ENCODE data around the gene RIOX2.

RIOX2 gene

GRCh38 chr3:97901313-97902248 is 70.7 kb downstream of the RIOX2 start:
- TF ChIP-seq FOXP2 (optimal IDR thresholded peaks at IDR 0.05; ENCODE audit: borderline replicate concordance, extremely low read depth, extremely low read length, insufficient read depth) (no peak), TAF1 (IDR thresholded peaks at IDR 0.05; ENCODE audit: borderline replicate concordance, insufficient read depth, low read length) (no peak), SIN3A (IDR thresholded peaks at IDR 0.05; ENCODE audit: borderline replicate concordance, insufficient read depth, low read length) (no peak), REST (IDR thresholded peaks at IDR 0.05; ENCODE audit: insufficient read depth in 1 of 2, low read depth in 2 of 2, low read length in 2 of 2) (no peak), POLR2AphosphoS5 (IDR thresholded peaks at IDR 0.05; ENCODE audit: low read depth, low read length) (no peak)

- TF ChIP-seq SIN3A (IDR thresholded peaks at IDR 0.05; ENCODE audit: borderline replicate concordance, insufficient read depth, low read length) (no peak), FOXP2 (optimal IDR thresholded peaks at IDR 0.05; ENCODE audit: borderline replicate concordance, extremely low read depth, extremely low read length, insufficient read depth) (no peak), POLR2AphosphoS5 (IDR thresholded peaks at IDR 0.05; ENCODE audit: low read depth, low read length) (no peak), REST (IDR thresholded peaks at IDR 0.05; ENCODE audit: insufficient read depth in 1 of 2, low read depth in 2 of 2, low read length in 2 of 2) (no peak), TAF1 (IDR thresholded peaks at IDR 0.05; ENCODE audit: borderline replicate concordance, insufficient read depth, low read length) (no peak)
These were observed 72.9 kb downstream of the RIOX2 start for GRCh38 chr3:97899331-97899730.

- TF ChIP-seq SIN3A (IDR thresholded peaks at IDR 0.05; ENCODE audit: borderline replicate concordance, insufficient read depth, low read length), result no peak
- TF ChIP-seq POLR2AphosphoS5 (IDR thresholded peaks at IDR 0.05; ENCODE audit: low read depth, low read length), result no peak
- no peak for TF ChIP-seq REST (IDR thresholded peaks at IDR 0.05; ENCODE audit: insufficient read depth in 1 of 2, low read depth in 2 of 2, low read length in 2 of 2)
- no peak for TF ChIP-seq FOXP2 (optimal IDR thresholded peaks at IDR 0.05; ENCODE audit: borderline replicate concordance, extremely low read depth, extremely low read length, insufficient read depth)
- no peak for TF ChIP-seq TAF1 (IDR thresholded peaks at IDR 0.05; ENCODE audit: borderline replicate concordance, insufficient read depth, low read length)
These were observed 75.7 kb downstream of the RIOX2 start for GRCh38 chr3:97896547-97896946.

- TF ChIP-seq SIN3A (IDR thresholded peaks at IDR 0.05; ENCODE audit: borderline replicate concordance, insufficient read depth, low read length) (no peak), FOXP2 (optimal IDR thresholded peaks at IDR 0.05; ENCODE audit: borderline replicate concordance, extremely low read depth, extremely low read length, insufficient read depth) (no peak), POLR2AphosphoS5 (IDR thresholded peaks at IDR 0.05; ENCODE audit: low read depth, low read length) (no peak), TAF1 (IDR thresholded peaks at IDR 0.05; ENCODE audit: borderline replicate concordance, insufficient read depth, low read length) (no peak), REST (IDR thresholded peaks at IDR 0.05; ENCODE audit: insufficient read depth in 1 of 2, low read depth in 2 of 2, low read length in 2 of 2) (no peak)
These were observed 76.1 kb downstream of the RIOX2 start for GRCh38 chr3:97896129-97896528.

Measured in PFSK-1 (cell line).